HCT116 (cell line): ENCODE measurements around the gene CNTNAP2. TPM values are rescaled to one million over a fixed set of nuclear protein-coding genes. Genes with fewer than 3 reads are reported as not detected.

Experiments
- ATAC-seq: fragments of 200-7000 bp; cut with Tn5 transposase; 2 replicates; pipeline ENCODE4 v1.9.1; 2020; ENCODE audit warnings: mild to moderate bottlenecking, moderate library complexity
- BruUV-seq: library from RNA; stranded (reverse); fragments of 400-500 nt; replicated peaks from 2 replicates; lab custom pipeline; 2021; lab: Mats Ljungman, UMichigan
- CTCF ChIA-PET: fragments of 300-600 bp; sonication (Branson Sonifier 250); formaldehyde crosslinking; loops from one replicate; lab custom pipeline; 2021; ENCODE audit warnings: antibody characterized with exemption; lab: Charles Lee
- POLR2A ChIA-PET: fragments of 300-600, 350-600 bp; sonication (Branson Sonifier 250); formaldehyde crosslinking; loops from one replicate; lab custom pipeline; 2021; ENCODE audit warnings: antibody characterized with exemption; lab: Charles Lee
- RAD21 ChIA-PET, 2 experiments: fragments of 300-600 bp; sonication (Branson Sonifier 250); formaldehyde crosslinking; loops; one replicate each; lab custom pipeline; 2023; ENCODE audit warnings: low total read pairs in 2 of 2; ENCODE audit not compliant: uncharacterized antibody in 2 of 2, unreplicated experiment in 2 of 2, low non-redundant PET in 1 of 2; lab: Charles Lee
- DNase-seq: peaks from one replicate; pipeline ENCODE4 v3.0.0-alpha.2; 2010; ENCODE audit warnings: low read depth, low spot score
- H2AFZ ChIP-seq: fragments of 200-600 bp; shearing (Covaris generic), sonication (generic); 2 replicates; pipeline ENCODE4 v1.6.1; 2017; ENCODE audit warnings: low read depth, mixed run types, mixed read lengths, antibody characterized with exemption, low read length; ENCODE audit not compliant: poor library complexity, severe bottlenecking
- H3K27ac ChIP-seq: 2 replicates; pipeline ENCODE4 v1.5.1; 2012; ENCODE audit warnings: low read depth, low read length
- H3K27me3 ChIP-seq: fragments of 200-600 bp; sonication (generic); 2 replicates; pipeline ENCODE4 v1.6.1; 2016; ENCODE audit warnings: mixed run types, low read length, mixed read lengths; ENCODE audit not compliant: insufficient read depth
- H3K36me3 ChIP-seq, 2 experiments: fragments of 200-500 bp in 1 of 2; fragments of 200-600 bp in 1 of 2; sonication (Bioruptor generic) in 1 of 2; sonication (generic) in 1 of 2; 2 replicates each; pipeline versions ENCODE4 v1.5.1 to v1.6.1; 2014 to 2016; ENCODE audit warnings: low read length in 2 of 2, inconsistent platforms in 1 of 2, mixed read lengths in 1 of 2, mixed run types in 1 of 2; ENCODE audit not compliant: insufficient read depth in 2 of 2, control insufficient read depth in 1 of 2
- H3K4me1 ChIP-seq, 2 experiments: fragments of 200-600 bp in 1 of 2; sonication (generic) in 1 of 2; 2 replicates each; pipeline versions ENCODE4 v1.5.1 to v1.6.1; 2012 to 2017; ENCODE audit warnings: low read length in 2 of 2, inconsistent platforms in 1 of 2, mild to moderate bottlenecking in 1 of 2, mixed read lengths in 1 of 2, mixed run types in 1 of 2, moderate library complexity in 1 of 2; ENCODE audit not compliant: insufficient read depth in 2 of 2, control insufficient read depth in 1 of 2
- H3K4me2 ChIP-seq: fragments of 200-600 bp; sonication (generic); 2 replicates; pipeline ENCODE4 v1.6.1; 2017; ENCODE audit warnings: mixed run types, low read length, mixed read lengths
- H3K4me3 ChIP-seq, 2 experiments: fragments of 200-600 bp in 1 of 2; sonication (generic) in 1 of 2; replicated peaks in 1 of 2; 2 replicates each; pipeline ENCODE4 v1.5.1; 2011 to 2016; ENCODE audit warnings: low read length in 2 of 2, control low read depth in 1 of 2, low read depth in 1 of 2, mild to moderate bottlenecking in 1 of 2, mixed read lengths in 1 of 2, mixed run types in 1 of 2
- H3K79me2 ChIP-seq: fragments of 200-600 bp; sonication (generic); 2 replicates; pipeline ENCODE4 v1.6.1; 2017; ENCODE audit warnings: mild to moderate bottlenecking, mixed run types, low read length, moderate library complexity, mixed read lengths; ENCODE audit not compliant: insufficient read depth
- H3K9ac ChIP-seq: fragments of 200-600 bp; sonication (generic); 2 replicates; pipeline ENCODE4 v1.6.1; 2016; ENCODE audit warnings: low read length, mixed read lengths
- H3K9me2 ChIP-seq: fragments of 200-600 bp; sonication (generic), shearing (Covaris generic); 2 replicates; pipeline ENCODE4 v1.6.1; 2017; ENCODE audit warnings: mixed run types, mild to moderate bottlenecking, moderate library complexity; ENCODE audit not compliant: insufficient read depth
- H3K9me3 ChIP-seq, 2 experiments: fragments of 200-500 bp in 1 of 2; fragments of 200-600 bp in 1 of 2; sonication (Bioruptor generic) in 1 of 2; sonication (generic) in 1 of 2; 2 replicates each; pipeline ENCODE4 v1.6.1; 2014 to 2017; ENCODE audit warnings: low read length in 2 of 2, mixed read lengths in 2 of 2, inconsistent platforms in 1 of 2, low read depth in 1 of 2, mild to moderate bottlenecking in 1 of 2, mixed run types in 1 of 2, moderate library complexity in 1 of 2; ENCODE audit not compliant: control insufficient read depth in 1 of 2, insufficient read depth in 1 of 2
- H4K20me1 ChIP-seq: fragments of 200-600 bp; sonication (generic), shearing (Covaris generic); 2 replicates; pipeline ENCODE4 v1.6.1; 2017; ENCODE audit warnings: mixed run types, mild to moderate bottlenecking, moderate library complexity; ENCODE audit not compliant: insufficient read depth
- CBX3 ChIP-seq: IDR thresholded peaks from 2 replicates; pipeline ENCODE4 v1.6.1; 2012; ENCODE audit warnings: low read depth
- CEBPB ChIP-seq: IDR thresholded peaks from 2 replicates; pipeline ENCODE4 v1.6.1; 2012; ENCODE audit warnings: low read depth
- EGR1 ChIP-seq: IDR thresholded peaks from 2 replicates; pipeline ENCODE4 v1.6.1; 2012; ENCODE audit warnings: low read depth
- EZH2 ChIP-seq: fragments of 200-600 bp; sonication (generic); IDR thresholded peaks from 2 replicates; pipeline ENCODE4 v1.6.1; 2017; ENCODE audit warnings: antibody characterized with exemption, mixed run types
- FOSL1 ChIP-seq: IDR thresholded peaks from 2 replicates; pipeline ENCODE4 v1.6.1; 2012; ENCODE audit warnings: low read depth
- JUND ChIP-seq: IDR thresholded peaks from 2 replicates; pipeline ENCODE4 v1.6.1; 2012
- POLR2AphosphoS5 ChIP-seq: IDR thresholded peaks from 2 replicates; pipeline ENCODE4 v1.6.1; 2011; ENCODE audit warnings: mild to moderate bottlenecking, low read depth, low read length, moderate library complexity
- SIN3A ChIP-seq: IDR thresholded peaks from 2 replicates; pipeline ENCODE4 v1.6.1; 2012; ENCODE audit warnings: low read depth
- SRF ChIP-seq: IDR thresholded peaks from 2 replicates; pipeline ENCODE4 v1.6.1; 2012; ENCODE audit warnings: low read depth
- YY1 ChIP-seq: IDR thresholded peaks from 2 replicates; pipeline ENCODE4 v1.6.1; 2011; ENCODE audit warnings: low read length, low read depth, moderate library complexity, mild to moderate bottlenecking; ENCODE audit not compliant: insufficient replicate concordance; ENCODE audit errors: extremely low read depth
- ZFX ChIP-seq: fragments of 450-650 bp; IDR thresholded peaks from 2 replicates; pipeline ENCODE4 v1.6.1; 2017
- ZNF274 ChIP-seq: fragments of 200-500 bp; sonication (Bioruptor generic); IDR thresholded peaks from 2 replicates; pipeline ENCODE4 v1.6.1; 2014; ENCODE audit warnings: mild to moderate bottlenecking, low read depth, low read length, inconsistent platforms
- intact Hi-C: fragments of 100-400 bp; cut with micrococcal nuclease; formaldehyde crosslinking; loops from 2 replicates; pipeline ENCODE4 v1.10.0; 2022
- total RNA-seq: library from RNA; stranded (reverse); gene quantifications from one replicate; pipeline ENCODE4 v1.2.1, GENCODE V29; 2021; ENCODE audit not compliant: unreplicated experiment
- TF ChIP-seq, protein P1 (sequence below): IDR thresholded peaks from 2 replicates; pipeline ENCODE4 v1.6.1; 2012; ENCODE audit warnings: low read depth
- TF ChIP-seq, protein P2 (sequence below): IDR thresholded peaks from 2 replicates; pipeline ENCODE4 v1.6.1; 2012
- TF ChIP-seq, protein P3 (sequence below), 3 experiments: fragments of 200-600 bp in 1 of 3; sonication (generic) in 1 of 3; IDR thresholded peaks in 2 of 3; conservative IDR thresholded peaks in 1 of 3; 2 replicates each; pipeline ENCODE4 v1.5.1; 2012 to 2017; ENCODE audit warnings: low read depth in 2 of 3, low read length in 2 of 3, antibody characterized with exemption in 1 of 3, borderline replicate concordance in 1 of 3, control low read depth in 1 of 3, mild to moderate bottlenecking in 1 of 3, mixed read lengths in 1 of 3, mixed run types in 1 of 3, moderate library complexity in 1 of 3; ENCODE audit not compliant: insufficient read depth in 1 of 3
- TF ChIP-seq, protein P4 (sequence below): IDR thresholded peaks from 2 replicates; pipeline ENCODE4 v1.6.1; 2011; ENCODE audit warnings: mild to moderate bottlenecking, low read length, moderate library complexity; ENCODE audit not compliant: insufficient replicate concordance; ENCODE audit errors: extremely low read depth

Gene CNTNAP2
- total RNA-seq, 1 experiment from 2014 or later: 0.37 TPM

DNA sequence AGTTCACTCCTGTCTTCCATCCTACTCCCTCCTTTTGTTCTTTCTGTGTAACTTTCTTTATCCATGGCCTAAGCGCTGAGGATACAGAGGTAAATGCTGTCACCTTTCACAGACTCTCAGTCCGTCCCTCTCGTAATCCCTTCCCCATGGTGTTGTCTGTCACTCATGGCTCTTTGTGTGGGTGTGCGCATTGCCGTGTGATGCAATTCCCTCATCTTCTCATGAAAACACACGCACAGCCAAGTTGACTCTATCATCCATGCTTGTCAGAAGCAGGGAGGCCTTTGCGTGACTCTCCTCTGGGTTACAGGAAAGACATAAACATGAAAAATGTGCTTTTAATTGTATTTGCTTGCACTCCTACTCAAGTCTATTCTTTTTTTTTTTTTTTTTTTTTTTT lies 2348.3 kb downstream of the CNTNAP2 start:
- no peak overlapping the region for H3K27ac ChIP-seq
- no peak for ATAC-seq
- BruUV-seq: no TSS peak
- RAD21 ChIA-PET: no interaction called here
- H3K27me3 ChIP-seq: no peaks in the 10 kb centered on the region
- no peak overlapping the region for H3K4me2 ChIP-seq
- H3K4me1 ChIP-seq: no peaks in the 10 kb centered on the region
- no peak for TF ChIP-seq ZFX
- no peak for TF ChIP-seq SIN3A
- TF ChIP-seq ZNF274: no peak
- TF ChIP-seq CEBPB: no peak
- no peak for TF ChIP-seq SRF
- no peak for TF ChIP-seq JUND
- no peak for TF ChIP-seq EZH2
- no peak for TF ChIP-seq POLR2AphosphoS5
- no peak for TF ChIP-seq EGR1
- TF ChIP-seq, protein P1, sequence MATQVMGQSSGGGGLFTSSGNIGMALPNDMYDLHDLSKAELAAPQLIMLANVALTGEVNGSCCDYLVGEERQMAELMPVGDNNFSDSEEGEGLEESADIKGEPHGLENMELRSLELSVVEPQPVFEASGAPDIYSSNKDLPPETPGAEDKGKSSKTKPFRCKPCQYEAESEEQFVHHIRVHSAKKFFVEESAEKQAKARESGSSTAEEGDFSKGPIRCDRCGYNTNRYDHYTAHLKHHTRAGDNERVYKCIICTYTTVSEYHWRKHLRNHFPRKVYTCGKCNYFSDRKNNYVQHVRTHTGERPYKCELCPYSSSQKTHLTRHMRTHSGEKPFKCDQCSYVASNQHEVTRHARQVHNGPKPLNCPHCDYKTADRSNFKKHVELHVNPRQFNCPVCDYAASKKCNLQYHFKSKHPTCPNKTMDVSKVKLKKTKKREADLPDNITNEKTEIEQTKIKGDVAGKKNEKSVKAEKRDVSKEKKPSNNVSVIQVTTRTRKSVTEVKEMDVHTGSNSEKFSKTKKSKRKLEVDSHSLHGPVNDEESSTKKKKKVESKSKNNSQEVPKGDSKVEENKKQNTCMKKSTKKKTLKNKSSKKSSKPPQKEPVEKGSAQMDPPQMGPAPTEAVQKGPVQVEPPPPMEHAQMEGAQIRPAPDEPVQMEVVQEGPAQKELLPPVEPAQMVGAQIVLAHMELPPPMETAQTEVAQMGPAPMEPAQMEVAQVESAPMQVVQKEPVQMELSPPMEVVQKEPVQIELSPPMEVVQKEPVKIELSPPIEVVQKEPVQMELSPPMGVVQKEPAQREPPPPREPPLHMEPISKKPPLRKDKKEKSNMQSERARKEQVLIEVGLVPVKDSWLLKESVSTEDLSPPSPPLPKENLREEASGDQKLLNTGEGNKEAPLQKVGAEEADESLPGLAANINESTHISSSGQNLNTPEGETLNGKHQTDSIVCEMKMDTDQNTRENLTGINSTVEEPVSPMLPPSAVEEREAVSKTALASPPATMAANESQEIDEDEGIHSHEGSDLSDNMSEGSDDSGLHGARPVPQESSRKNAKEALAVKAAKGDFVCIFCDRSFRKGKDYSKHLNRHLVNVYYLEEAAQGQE: no peak
- TF ChIP-seq, protein P2, sequence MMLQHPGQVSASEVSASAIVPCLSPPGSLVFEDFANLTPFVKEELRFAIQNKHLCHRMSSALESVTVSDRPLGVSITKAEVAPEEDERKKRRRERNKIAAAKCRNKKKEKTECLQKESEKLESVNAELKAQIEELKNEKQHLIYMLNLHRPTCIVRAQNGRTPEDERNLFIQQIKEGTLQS: no peak
- TF ChIP-seq, protein P3, sequence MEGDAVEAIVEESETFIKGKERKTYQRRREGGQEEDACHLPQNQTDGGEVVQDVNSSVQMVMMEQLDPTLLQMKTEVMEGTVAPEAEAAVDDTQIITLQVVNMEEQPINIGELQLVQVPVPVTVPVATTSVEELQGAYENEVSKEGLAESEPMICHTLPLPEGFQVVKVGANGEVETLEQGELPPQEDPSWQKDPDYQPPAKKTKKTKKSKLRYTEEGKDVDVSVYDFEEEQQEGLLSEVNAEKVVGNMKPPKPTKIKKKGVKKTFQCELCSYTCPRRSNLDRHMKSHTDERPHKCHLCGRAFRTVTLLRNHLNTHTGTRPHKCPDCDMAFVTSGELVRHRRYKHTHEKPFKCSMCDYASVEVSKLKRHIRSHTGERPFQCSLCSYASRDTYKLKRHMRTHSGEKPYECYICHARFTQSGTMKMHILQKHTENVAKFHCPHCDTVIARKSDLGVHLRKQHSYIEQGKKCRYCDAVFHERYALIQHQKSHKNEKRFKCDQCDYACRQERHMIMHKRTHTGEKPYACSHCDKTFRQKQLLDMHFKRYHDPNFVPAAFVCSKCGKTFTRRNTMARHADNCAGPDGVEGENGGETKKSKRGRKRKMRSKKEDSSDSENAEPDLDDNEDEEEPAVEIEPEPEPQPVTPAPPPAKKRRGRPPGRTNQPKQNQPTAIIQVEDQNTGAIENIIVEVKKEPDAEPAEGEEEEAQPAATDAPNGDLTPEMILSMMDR (IDR thresholded peaks at IDR 0.05 in 2 of 3, conservative IDR thresholded peaks at IDR 0.05 in 1 of 3; ENCODE audit: borderline replicate concordance in 1 of 3, insufficient read depth in 1 of 3, low read depth in 2 of 3, low read length in 2 of 3): no peak
- no peak for TF ChIP-seq FOSL1
- TF ChIP-seq, protein P4, sequence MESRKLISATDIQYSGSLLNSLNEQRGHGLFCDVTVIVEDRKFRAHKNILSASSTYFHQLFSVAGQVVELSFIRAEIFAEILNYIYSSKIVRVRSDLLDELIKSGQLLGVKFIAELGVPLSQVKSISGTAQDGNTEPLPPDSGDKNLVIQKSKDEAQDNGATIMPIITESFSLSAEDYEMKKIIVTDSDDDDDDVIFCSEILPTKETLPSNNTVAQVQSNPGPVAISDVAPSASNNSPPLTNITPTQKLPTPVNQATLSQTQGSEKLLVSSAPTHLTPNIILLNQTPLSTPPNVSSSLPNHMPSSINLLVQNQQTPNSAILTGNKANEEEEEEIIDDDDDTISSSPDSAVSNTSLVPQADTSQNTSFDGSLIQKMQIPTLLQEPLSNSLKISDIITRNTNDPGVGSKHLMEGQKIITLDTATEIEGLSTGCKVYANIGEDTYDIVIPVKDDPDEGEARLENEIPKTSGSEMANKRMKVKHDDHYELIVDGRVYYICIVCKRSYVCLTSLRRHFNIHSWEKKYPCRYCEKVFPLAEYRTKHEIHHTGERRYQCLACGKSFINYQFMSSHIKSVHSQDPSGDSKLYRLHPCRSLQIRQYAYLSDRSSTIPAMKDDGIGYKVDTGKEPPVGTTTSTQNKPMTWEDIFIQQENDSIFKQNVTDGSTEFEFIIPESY: no peak
- TF ChIP-seq CBX3: no peak
- TF ChIP-seq YY1: no peak
- TF ChIP-seq, all 23 proteins: peak for 0
- POLR2A ChIA-PET: no interaction called here
- no peaks in the 10 kb centered on the region for H3K9me3 ChIP-seq
- no peaks in the 10 kb centered on the region for H3K36me3 ChIP-seq
- H3K9ac ChIP-seq: no peak overlapping the region
- no peak for DNase-seq
- CTCF ChIA-PET: interaction anchor here (0.7 kb wide), 1 partner anchor 682 kb away, joined by 3 read pairs; the partner anchor contains the start of gene ZNF398
- no peaks in the 10 kb centered on the region for H3K79me2 ChIP-seq
- no peak overlapping the region for H2AFZ ChIP-seq
- no peaks in the 10 kb centered on the region for H4K20me1 ChIP-seq
- intact Hi-C loops: no loop called here
- no peaks in the 10 kb centered on the region for H3K9me2 ChIP-seq
- no peak overlapping the region for H3K4me3 ChIP-seq
